Activated effector memory CD4-positive, alpha-beta T cell treated with anti-CD3 and anti-CD28 coated beads, Interleukin-2, amount 50 U/mL, for 16 hours (primary cell): ENCODE measurements around the gene SLC12A5.
A peak's percentile ranks its signal among the peaks of the same experiment; 100 is the strongest.
"Not testable (repeated sequence)": the region's sequence is repeated elsewhere in the genome, so short reads cannot be mapped to it uniquely, and the experiment has no call there.

Experiments used
- DNase-seq: peaks from one replicate; pipeline ENCODE4 v3.0.0-alpha.2; 2020

SLC12A5 gene

DNA sequence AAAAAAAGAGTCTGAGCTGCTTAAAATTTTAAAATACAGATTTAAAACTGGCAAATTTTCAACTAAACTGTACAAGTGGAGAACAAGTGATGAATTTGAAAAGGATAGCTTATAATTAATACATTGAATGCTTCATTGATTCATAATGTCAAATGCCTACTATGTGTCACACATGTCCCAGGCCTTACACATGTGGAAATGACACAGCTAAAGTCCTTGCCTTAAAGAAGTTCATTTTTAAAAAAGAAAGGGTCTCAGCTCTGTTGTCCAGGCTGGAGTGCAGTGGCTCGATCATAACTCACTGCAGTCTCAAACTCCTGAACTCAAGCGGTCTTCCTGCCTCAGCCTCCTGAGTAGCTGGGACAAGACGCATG lies 55.8 kb downstream of the SLC12A5 start:
- no peak for DNase-seq

GRCh38 chr20:46085179-46085851 lies 56.3 kb downstream of the SLC12A5 start:
- no peak for DNase-seq

DNA sequence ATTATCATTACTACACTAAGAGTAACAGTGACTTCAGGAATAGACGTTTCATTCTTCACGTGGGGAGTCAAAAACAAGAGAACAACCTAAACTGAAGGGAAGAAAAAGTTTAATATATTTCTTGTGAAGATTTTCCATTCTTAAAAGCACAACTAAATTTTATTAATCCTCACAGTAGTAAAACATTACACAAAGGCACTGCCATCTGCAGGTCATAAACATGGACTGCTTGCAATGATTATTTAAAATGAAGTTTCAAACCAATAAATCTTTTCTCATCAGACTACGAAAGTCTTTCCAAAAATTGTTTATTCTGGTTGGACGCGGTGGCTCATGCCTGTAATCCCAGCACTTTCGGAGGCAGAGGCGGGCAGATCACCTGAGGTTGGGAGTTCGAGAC lies 58.1 kb downstream of the SLC12A5 start:
- no peak for DNase-seq

DNA sequence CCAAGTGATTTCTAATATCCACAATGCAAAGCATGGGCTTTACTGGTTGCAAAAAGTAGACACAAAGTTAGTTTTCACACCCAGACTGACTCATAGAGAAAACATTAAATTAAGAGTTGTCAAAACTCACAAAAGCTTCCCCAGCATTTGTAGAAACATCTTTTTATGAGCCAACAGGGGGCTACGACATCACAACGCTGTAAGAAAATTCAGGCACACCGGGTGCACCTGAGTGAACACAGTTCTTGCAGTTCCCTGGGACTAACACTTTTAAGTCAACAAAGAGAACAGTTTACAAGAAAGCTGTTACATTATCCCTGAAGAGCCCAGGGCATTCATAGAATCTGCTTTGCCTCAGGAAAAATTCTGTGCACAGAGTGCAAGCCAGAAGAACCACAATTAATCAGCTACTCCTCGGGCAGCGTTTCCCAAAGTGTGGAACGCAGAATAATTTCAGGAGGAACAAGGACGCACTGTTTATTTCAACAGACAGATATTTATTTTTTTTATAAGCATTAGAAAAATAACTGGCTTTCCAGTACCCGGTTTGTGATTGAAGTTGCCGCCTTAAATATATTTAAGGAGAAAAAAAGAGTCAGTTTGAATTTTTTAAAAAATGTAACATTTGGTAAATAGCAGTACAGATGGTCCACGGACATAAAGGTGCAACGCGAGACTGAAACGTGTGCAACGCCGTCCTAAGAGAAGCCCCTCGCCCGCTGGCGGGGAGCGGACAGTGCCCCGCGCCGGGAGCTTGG lies 59.6 kb downstream of the SLC12A5 start:
- no peak for DNase-seq

GRCh38 chr20:46089167-46089416 lies 60.1 kb downstream of the SLC12A5 start:
- DNase-seq, result no peak

DNA sequence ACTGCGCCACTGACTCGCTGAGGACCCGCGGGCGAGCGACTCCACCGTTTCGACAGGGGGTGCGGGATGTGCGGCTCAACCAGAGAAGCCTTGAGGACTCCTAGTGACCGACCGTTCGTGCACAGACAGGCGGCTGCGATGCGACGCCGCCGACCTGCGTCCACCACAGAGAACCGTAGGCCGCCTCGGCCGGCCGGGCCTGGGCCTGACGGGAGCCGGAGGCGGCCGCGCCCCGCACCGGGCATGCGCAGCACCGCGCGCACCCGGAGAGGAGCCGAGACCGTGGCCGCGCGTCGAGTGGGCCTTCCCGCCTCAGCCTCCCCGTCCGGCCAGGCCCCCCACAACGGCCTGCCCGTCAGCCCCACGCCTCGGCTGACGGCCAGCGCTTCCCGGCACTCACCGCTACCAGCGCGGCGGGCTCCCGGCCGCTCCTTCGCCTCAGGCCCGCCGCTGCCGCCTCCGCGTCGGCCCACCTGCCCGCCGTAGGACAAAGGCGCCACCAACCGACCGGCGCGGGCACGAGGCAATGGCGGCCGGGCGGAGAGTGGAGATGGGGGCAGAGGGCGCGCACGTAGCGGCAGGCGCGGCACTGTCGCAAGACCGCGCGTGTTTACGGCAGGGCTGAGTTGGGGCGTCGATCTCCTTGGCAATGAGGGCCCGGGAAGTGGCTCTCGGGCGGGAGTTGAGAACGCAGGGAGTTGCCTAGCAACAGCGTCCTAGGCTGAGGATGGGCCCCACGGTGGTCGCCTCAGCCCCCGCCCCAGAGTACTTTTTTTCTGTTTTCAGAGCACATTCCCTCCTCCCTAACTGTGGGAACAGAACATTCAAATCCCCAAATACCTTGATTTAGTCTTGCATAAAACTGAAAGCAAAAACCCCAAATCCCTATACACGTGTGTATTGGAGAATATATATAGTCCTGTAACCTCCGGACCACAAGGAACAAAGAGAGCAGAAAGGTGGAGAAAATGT lies 60.7 kb downstream of the SLC12A5 start, which contains the start of gene NCOA5:
Gene NCOA5 (minus strand): TSS at position 546 of the 972 bp plus-strand sequence. CDS start 10,538 bp downstream, outside the sequence.
- DNase-seq, result peak; percentile 98

GRCh38 chr20:46091622-46092535 lies 62.9 kb downstream of the SLC12A5 start:
- not testable (repeated sequence) for DNase-seq

DNA sequence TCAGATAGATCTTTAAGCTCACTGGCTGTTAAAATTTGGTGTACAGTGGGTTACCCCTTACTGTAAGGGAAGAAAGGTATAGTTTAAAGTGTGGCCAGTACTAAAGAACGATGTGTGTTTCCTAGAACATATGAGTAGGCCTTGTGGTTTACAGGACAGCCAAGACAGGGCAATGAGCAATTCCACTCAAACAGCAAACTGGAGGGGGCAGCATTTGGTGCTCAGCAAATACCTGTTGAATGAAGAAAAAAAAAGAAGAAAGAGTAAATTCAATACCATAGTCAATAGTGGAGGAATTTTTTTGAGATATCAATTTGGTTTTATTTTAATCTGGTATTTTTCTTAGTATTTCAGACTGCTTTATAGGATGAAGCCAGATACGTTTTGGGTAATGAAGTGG lies 64.5 kb downstream of the SLC12A5 start:
- no peak for DNase-seq

DNA sequence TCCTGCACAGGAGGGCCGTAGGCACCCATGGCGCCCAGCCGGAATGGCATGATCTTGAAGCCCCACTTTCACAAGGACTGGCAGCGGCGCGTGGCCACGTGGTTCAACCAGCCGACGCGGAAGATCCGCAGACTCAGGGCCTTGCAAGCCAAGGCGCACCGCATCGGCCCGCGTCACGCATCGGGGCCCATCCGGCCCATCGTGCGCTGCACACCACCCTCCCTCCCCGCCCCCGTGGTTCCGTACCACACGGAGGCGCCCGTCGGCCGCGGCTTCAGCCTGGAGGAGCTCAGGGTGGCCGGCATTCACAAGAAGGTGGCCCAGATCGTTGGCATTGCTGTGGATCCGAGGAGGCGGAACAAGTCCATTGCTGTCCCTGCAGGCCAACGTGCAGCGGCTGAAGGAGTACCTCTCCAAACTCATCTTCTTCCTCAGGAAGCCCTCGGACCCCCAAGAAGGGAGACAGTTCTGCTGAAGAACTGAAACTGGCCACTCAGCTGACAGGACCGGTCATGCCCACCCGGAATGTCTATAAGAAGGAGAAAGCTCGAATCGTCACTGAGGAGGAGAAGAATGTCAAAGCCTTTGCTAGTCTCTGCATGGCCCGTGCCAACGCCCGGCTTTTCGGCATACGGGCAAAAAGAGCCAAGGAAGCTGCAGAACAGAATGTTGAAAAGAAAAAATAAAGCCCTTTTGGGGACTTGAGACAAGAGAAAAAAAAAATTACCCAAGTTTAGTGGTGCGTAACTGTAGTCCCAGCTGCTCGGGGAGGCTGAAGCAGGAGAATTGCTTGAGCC lies 70.7 kb downstream of the SLC12A5 start:
- DNase-seq, result no peak

- not testable (repeated sequence) for DNase-seq
These were observed 71.4 kb downstream of the SLC12A5 start for GRCh38 chr20:46100444-46100843.

- DNase-seq, result no peak
These were observed 72.0 kb downstream of the SLC12A5 start for GRCh38 chr20:46100988-46101387.

GRCh38 chr20:46101957-46102356 lies 72.9 kb downstream of the SLC12A5 start:
- no peak for DNase-seq

GRCh38 chr20:46102940-46103339 lies 73.9 kb downstream of the SLC12A5 start:
- DNase-seq, result no peak

GRCh38 chr20:46104262-46104661 lies 75.2 kb downstream of the SLC12A5 start:
- DNase-seq, result no peak

DNA sequence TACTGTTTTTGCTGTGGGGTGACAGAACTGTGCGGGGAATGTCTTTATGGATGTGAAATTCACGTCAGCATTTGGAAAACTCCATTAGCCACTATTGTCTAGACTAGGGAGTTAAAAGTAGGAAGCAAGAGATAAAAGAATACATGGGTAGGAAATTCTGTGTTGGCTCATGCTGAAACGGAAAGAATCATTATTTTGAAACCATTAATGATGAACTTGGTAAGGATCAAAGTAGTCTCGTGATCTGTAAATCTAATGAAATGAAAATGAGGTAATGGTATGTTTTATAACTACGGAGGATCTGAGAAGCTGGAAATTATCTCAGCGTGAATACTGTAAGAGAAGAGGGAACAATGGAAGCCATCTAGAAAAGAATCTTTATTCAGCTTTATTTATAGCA lies 78.0 kb downstream of the SLC12A5 start:
- DNase-seq, result no peak

GRCh38 chr20:46108435-46108841 lies 79.4 kb downstream of the SLC12A5 start:
- no peak for DNase-seq

DNA sequence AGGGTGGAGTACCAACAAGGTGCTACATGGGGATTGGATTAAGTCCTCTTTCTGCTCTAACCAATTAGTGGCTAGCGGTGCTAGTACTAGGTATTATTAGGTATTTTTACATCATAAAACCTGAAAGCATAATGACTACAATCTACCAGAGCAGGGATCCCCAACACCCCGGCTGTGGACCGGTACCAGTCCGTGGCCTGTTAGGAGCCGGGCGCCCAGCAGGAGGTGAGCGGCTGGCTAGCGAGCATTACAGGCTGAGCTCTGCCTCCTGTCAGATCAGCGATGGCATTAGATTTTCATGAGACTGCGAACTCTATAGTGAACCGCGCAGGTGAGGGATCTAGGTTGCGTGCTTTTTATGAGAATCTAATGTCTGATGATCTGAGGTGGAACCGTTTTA lies 80.0 kb downstream of the SLC12A5 start:
- no peak for DNase-seq
